Sigmoid colon (tissue), 7 donors: ENCODE data around the gene JDP2. TPM values are rescaled to one million over a fixed set of nuclear protein-coding genes. Genes with fewer than 3 reads are reported as not detected.

Source experiments
- DNase-seq: peaks from one replicate; pipeline ENCODE4 v3.0.0-alpha.2; 2019
- H3K27ac ChIP-seq, 4 donors: fragments of 200-600 bp; sonication (generic); one replicate each; pipeline ENCODE4 v1.5.1; 2016 to 2019; ENCODE audit warnings: mild to moderate bottlenecking in 1 of 4
- H3K27me3 ChIP-seq, 3 donors: fragments of 200-600 bp; sonication (generic); one replicate each; pipeline ENCODE4 v1.5.1; 2019; ENCODE audit warnings: mild to moderate bottlenecking in 1 of 3
- H3K36me3 ChIP-seq, 4 donors: fragments of 200-600 bp; sonication (generic); one replicate each; pipeline ENCODE4 v1.5.1; 2016 to 2019
- H3K4me1 ChIP-seq, 4 donors: fragments of 200-600 bp; sonication (generic); one replicate each; pipeline ENCODE4 v1.5.1; 2017 to 2019
- H3K4me3 ChIP-seq, 4 donors: fragments of 200-600 bp; sonication (generic); one replicate each; pipeline ENCODE4 v1.5.1; 2017 to 2019; ENCODE audit warnings: mild to moderate bottlenecking in 2 of 4, moderate library complexity in 1 of 4
- H3K9me3 ChIP-seq, 4 donors: fragments of 200-600 bp in 3 of 4; sonication (generic) in 3 of 4; one replicate each; pipeline versions ENCODE4 v1.5.1 to v1.6.1; 2013 to 2019
- CTCF ChIP-seq, 4 experiments: fragments of 450-650 bp in 3 of 4; fragments of 200-600 bp in 1 of 4; IDR thresholded peaks; one replicate each; pipeline ENCODE4 v1.5.1; 2016 to 2019; ENCODE audit warnings: antibody characterized with exemption in 4 of 4, mild to moderate bottlenecking in 3 of 4, moderate library complexity in 2 of 4
- EP300 ChIP-seq, 4 donors: sonication (generic); formaldehyde crosslinking; IDR thresholded peaks; one replicate each; pipeline ENCODE4 v1.6.1; 2017; ENCODE audit warnings: antibody characterized with exemption in 4 of 4
- POLR2A ChIP-seq, 2 donors: fragments of 450-650 bp; IDR thresholded peaks; one replicate each; pipeline ENCODE4 v1.6.1; 2016; ENCODE audit warnings: antibody characterized with exemption in 2 of 2, mild to moderate bottlenecking in 2 of 2, moderate library complexity in 2 of 2
- POLR2AphosphoS5 ChIP-seq, 4 donors: sonication (generic); formaldehyde crosslinking; IDR thresholded peaks; one replicate each; pipeline ENCODE4 v1.6.1; 2017; ENCODE audit warnings: antibody characterized with exemption in 4 of 4
- WGBS, 2 donors: extraction: QIAGEN DNeasy Blood & Tissue Kit; methylation state at CpG; one replicate each; pipeline ENCODE4 v1.1.7; 2013; 5-methylcytosine and 5-hydroxymethylcytosine counted together
- intact Hi-C: fragments of 100-400 bp; cut with DNase I; formaldehyde crosslinking; loops from one replicate; pipeline ENCODE4 v1.15.1; 2023
- polyA plus RNA-seq, 3 donors: library from polyadenylated mRNA; stranded (reverse); fragments of 200-250 nt; gene quantifications; one replicate each; pipeline ENCODE4 v1.2.3, GENCODE V29; 2013
- total RNA-seq, 4 donors: library from RNA; depleted of rRNA; stranded (reverse); fragments of >200 nt; gene quantifications; one replicate each; pipeline ENCODE4 v1.1.0, GENCODE V29; 2016
- donor health status: healthy with polysubstance abuse.
- donor health status: Bipolar disorder and iron deficiency.
- donor health status: healthy.

Gene JDP2
- total and polyA plus RNA-seq, 7 donors = 24.5 to 90.0 (median 54.9) TPM

DNA sequence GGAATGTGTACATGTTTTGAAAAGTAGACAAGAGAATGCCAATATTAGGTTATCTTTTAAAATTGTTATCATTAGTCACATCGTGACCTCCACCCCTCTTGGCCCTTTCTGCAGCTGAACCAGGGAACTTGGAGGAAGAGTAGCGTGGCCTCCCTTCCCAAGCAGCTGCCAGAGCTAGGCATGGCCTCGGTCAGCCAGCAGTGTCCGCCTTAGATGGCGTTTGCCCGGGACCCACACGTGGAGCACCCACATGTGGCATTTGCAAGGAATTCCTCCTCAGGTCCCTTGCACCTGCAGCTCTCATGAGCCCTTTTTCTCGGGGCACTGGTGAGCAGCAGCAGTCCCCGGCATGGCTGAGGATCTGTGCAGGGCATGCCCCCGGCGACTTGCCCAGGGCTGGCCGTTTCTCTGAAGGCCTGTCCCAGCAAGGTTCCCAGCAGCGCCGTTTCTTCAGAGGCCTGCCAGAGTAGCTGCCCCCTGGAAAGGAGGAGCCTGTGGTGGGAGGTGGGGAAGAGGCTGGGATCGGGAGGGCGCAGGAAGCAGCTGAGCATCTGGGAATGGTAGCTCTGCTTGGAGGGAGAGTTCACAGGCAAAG lies 10.8 kb downstream of the JDP2 start:
- Histone ChIP-seq H3K4me3 (no peak overlapping the region), H3K9me3 (no peaks in the 10 kb centered on the region), H3K27me3 (no peaks in the 10 kb centered on the region), H3K27ac (peak overlapping the region in 3 of 4 donors; percentile 1 to 41 (median 20)), H3K4me1 (peaks cover 0 to 85% (median 79%) of the 10 kb centered on the region in 4 donors), H3K36me3 (peaks cover 3 to 55% (median 26%) of the 10 kb centered on the region in 4 donors)
- peak; percentile 56 for DNase-seq
- TF ChIP-seq POLR2AphosphoS5 (IDR thresholded peaks at IDR 0.05) (no peak), EP300 (IDR thresholded peaks at IDR 0.05) (no peak), CTCF (IDR thresholded peaks at IDR 0.05) (no peak), POLR2A (IDR thresholded peaks at IDR 0.05) (no peak)
- intact Hi-C loops = no loop called here
- WGBS, 2 donors = 91% methylated on average over 16 of the region's 16 CpGs

DNA sequence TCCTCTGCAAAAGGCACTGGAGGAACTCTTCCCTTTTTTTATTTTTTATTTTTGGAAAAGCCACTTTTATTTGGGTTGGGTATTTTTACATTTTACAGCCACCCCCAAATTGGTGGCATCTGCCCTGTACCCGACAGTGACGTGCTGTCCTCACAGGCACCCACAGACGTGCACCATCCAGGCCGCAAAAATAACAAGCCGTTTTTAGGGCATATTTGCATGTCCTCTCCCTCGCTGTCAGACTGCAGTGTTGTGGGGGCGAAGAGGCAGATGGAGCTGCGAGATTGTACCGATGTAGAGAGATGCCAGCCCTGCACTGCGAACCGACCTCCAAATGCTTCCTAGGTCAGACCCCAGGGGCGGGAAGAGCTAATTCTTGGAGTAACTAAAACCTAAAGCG lies 12.2 kb downstream of the JDP2 start:
- H3K36me3 ChIP-seq = peaks cover 9 to 62% (median 27%) of the 10 kb centered on the region in 4 donors
- no peak for DNase-seq
- H3K27me3 ChIP-seq = no peaks in the 10 kb centered on the region
- no peak for TF ChIP-seq POLR2A (IDR thresholded peaks at IDR 0.05)
- TF ChIP-seq CTCF (IDR thresholded peaks at IDR 0.05) = no peak
- TF ChIP-seq EP300 (IDR thresholded peaks at IDR 0.05) = no peak
- no peak for TF ChIP-seq POLR2AphosphoS5 (IDR thresholded peaks at IDR 0.05)
- WGBS, 2 donors = 90 to 93% methylated on average over 13 of the region's 13 CpGs
- H3K27ac ChIP-seq = peak overlapping the region; percentile 65 to 73 (median 68)
- intact Hi-C loops = no loop called here
- no peaks in the 10 kb centered on the region for H3K9me3 ChIP-seq
- H3K4me3 ChIP-seq = no peak overlapping the region
- H3K4me1 ChIP-seq = peaks cover 0 to 75% (median 68%) of the 10 kb centered on the region in 4 donors

DNA sequence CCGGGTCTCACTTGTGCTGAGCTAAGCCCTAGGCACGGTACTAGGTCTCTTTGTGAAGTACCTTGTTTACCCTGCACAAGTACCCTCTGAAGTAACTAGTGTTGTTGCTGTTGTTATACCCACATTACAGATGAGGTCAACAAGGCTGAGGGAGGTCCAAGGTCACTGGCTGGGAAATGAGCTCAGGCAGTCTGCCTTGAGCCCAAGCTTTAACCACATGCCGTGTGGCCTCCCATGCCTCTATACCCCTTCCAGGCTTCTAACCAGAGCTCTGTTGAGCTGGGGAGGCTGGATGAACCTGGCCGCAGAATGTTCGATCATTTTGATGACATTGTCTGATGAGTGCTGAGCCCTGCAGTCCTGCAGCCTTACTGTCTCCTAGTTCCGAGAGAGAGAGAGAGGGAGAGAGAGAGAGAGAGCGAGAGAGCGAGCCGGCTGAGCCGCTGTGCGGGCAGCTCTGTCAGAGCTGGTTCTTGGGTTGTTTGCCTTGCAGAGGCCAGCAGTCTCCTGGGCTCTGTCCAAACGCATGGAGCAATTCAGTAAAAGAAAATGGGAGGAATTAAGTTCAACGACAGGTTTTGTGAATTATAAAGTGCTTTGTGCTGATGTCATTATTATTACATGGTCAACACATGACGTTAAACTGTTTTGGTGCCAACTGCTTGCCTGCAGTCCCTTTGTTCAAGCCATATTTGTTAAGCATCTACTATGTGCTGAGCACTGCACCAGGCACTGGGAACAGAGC lies 13.1 kb downstream of the JDP2 start:
- peak; percentile 86 for DNase-seq
- H3K9me3 ChIP-seq = no peaks in the 10 kb centered on the region

DNA sequence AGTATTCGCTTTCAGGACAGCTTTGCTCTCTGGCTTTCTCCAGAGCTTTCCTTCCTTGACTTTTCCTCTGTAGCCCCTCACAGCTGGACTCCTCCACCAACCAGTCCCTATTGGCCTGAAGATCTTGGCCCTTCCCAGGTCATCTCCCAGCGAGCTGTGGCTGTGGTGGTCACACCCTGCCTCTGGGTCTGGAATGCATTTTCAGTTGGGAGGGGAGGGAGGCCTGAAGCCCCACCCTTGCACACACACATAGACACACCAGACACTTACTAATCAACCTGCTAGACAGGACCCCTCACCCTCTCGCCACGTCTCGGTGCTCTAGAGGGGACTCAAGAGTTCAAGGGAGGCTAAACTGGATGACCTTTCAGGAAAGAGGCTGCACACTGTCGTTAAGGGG lies 13.9 kb downstream of the JDP2 start:
- Histone ChIP-seq H3K4me1 (peaks cover 0 to 58% (median 55%) of the 10 kb centered on the region in 4 donors), H3K4me3 (no peak overlapping the region), H3K27me3 (no peaks in the 10 kb centered on the region), H3K9me3 (no peaks in the 10 kb centered on the region), H3K27ac (peak overlapping the region; percentile 65 to 73 (median 68)), H3K36me3 (peaks cover 6 to 54% (median 22%) of the 10 kb centered on the region in 4 donors)
- intact Hi-C loops = no loop called here
- TF ChIP-seq POLR2A (IDR thresholded peaks at IDR 0.05) (no peak), POLR2AphosphoS5 (IDR thresholded peaks at IDR 0.05) (no peak), CTCF (IDR thresholded peaks at IDR 0.05) (no peak), EP300 (IDR thresholded peaks at IDR 0.05) (no peak)
- peak; percentile 37 for DNase-seq
- 71 to 80% methylated on average over 6 of the region's 6 CpGs for WGBS, 2 donors

More for the DNA sequence above, 13.1 kb downstream of the JDP2 start:
- H3K36me3 ChIP-seq = peaks cover 6 to 59% (median 25%) of the 10 kb centered on the region in 4 donors
- 73% methylated on average over 14 of the region's 14 CpGs for WGBS, 2 donors
- peaks cover 0 to 66% (median 59%) of the 10 kb centered on the region in 4 donors for H3K4me1 ChIP-seq
- TF ChIP-seq POLR2A (IDR thresholded peaks at IDR 0.05) = no peak
- TF ChIP-seq CTCF (IDR thresholded peaks at IDR 0.05) = no peak
- peak in 3 of 4 donors; percentile 40 to 63 (median 61) for TF ChIP-seq POLR2AphosphoS5 (IDR thresholded peaks at IDR 0.05)
- TF ChIP-seq EP300 (IDR thresholded peaks at IDR 0.05) = peak in 1 of 4 donors; percentile 51
- H3K27ac ChIP-seq = peak overlapping the region; percentile 65 to 73 (median 68)
- H3K27me3 ChIP-seq = no peaks in the 10 kb centered on the region
- intact Hi-C loops = no loop called here
- no peak overlapping the region for H3K4me3 ChIP-seq
